SW 1271 (cell line): ENCODE data around the gene ADGRF5.

ENCODE experiments used
- DNase-seq, 2 experiments: peaks; one replicate each; lab custom pipeline; 2025; lab: John Stamatoyannopoulos, UW

ADGRF5 gene, protein sequence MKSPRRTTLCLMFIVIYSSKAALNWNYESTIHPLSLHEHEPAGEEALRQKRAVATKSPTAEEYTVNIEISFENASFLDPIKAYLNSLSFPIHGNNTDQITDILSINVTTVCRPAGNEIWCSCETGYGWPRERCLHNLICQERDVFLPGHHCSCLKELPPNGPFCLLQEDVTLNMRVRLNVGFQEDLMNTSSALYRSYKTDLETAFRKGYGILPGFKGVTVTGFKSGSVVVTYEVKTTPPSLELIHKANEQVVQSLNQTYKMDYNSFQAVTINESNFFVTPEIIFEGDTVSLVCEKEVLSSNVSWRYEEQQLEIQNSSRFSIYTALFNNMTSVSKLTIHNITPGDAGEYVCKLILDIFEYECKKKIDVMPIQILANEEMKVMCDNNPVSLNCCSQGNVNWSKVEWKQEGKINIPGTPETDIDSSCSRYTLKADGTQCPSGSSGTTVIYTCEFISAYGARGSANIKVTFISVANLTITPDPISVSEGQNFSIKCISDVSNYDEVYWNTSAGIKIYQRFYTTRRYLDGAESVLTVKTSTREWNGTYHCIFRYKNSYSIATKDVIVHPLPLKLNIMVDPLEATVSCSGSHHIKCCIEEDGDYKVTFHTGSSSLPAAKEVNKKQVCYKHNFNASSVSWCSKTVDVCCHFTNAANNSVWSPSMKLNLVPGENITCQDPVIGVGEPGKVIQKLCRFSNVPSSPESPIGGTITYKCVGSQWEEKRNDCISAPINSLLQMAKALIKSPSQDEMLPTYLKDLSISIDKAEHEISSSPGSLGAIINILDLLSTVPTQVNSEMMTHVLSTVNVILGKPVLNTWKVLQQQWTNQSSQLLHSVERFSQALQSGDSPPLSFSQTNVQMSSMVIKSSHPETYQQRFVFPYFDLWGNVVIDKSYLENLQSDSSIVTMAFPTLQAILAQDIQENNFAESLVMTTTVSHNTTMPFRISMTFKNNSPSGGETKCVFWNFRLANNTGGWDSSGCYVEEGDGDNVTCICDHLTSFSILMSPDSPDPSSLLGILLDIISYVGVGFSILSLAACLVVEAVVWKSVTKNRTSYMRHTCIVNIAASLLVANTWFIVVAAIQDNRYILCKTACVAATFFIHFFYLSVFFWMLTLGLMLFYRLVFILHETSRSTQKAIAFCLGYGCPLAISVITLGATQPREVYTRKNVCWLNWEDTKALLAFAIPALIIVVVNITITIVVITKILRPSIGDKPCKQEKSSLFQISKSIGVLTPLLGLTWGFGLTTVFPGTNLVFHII (N-terminal part only)

DNA sequence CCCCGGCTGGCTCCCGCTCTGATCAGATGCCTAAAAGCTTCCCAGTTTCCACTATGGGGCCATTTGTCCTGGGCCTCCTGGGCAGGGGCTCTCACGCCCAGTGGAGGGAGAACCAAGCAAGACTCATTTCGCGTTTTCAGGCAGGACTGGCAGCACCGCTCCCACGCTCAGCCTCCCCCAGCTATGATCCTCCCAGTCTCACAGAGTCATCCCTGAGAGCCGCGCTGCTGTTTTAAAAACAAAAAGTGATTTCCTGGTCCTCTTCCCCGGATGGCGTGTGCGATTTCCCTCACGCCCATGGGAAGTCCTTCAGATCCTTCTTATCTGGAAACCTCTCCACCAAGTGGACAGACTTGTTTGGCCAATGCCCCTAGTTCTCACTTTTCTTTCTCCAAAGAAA, at the start of gene ADGRF5:
Gene ADGRF5 (minus strand): TSS at position 208 of the 400 bp plus-strand sequence. CDS start 15,176 bp downstream, outside the sequence.
- DNase-seq, result no peak

DNA sequence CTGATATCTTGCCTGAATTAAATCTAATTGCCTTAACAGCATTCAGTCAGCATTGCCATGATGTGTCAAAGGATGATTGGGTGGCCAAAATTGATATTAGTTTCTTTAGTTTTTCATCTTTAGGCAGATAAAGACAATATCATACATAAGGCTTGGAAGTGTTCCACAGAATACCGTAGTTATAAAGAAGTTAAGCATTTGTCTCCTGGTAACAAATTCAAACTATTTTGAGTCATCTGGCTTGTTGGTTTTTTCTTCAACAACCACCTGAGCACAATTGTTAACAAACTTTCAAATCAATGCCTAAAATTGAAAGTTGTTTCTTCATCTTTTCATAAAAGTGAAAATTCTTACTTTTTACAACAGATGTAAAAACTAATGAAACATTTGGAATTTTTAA, 47.5 kb upstream of the ADGRF5 start:
- no peak for DNase-seq

DNA sequence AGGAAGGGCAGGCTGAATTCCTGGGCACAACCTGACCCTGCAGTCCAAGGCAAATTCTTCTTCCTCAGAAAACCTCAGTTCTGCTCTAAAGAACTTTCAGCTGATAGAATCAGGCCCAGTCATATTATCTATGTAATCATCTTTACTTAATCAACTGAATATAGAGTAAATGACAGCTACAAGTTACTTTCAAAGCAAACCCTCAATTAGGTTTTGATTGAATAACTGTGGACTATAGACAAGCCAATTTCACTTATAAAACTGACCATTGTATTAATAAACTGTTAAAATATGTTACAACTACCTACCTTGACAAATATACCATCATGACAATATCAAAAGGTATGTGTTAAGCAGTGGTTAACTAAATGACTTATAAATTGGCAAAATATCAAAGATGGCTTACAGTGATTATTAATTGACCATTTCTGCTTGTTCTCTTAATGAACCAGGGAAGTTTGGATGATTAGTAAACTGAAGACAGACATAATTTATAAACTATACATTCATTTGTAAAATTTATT, 46.1 kb upstream of the ADGRF5 start:
- no peak for DNase-seq

DNA sequence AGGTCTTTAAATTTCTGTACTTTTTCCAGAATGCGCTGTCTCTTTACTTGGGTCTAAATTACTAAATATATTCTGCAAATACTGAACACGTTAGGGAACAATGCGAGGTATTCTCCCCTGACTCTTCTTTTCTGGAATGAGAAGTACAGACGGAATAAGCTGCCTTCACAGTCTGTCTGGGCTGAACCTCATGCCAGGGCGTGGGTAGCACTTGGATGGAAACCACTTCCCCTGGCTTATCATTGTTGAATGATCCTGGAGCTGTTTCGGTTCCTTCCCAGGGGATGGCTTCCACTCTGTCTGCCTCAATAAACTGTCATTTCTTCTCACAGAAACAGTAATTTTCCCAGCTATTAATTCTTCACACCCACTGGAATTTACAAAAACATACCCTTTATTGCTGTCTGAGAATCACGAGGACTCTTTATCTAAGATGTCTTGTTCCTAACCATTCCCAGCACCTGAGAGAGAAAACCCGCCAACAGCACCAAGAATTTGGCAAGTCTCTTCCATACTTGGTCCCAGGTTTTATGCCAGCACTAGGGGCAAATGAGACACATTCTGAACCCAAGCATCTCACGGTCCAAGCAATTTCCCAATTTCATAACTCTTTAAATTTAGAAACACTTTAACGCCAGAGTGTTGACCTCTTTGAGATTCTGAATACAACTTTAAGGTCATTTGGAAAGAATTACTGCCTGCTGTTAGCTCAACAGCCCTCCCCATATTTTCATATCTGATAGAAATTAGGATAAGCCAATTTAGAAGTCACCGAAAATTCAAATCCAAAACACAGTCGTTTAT, 43.2 kb upstream of the ADGRF5 start:
- no peak for DNase-seq

DNA sequence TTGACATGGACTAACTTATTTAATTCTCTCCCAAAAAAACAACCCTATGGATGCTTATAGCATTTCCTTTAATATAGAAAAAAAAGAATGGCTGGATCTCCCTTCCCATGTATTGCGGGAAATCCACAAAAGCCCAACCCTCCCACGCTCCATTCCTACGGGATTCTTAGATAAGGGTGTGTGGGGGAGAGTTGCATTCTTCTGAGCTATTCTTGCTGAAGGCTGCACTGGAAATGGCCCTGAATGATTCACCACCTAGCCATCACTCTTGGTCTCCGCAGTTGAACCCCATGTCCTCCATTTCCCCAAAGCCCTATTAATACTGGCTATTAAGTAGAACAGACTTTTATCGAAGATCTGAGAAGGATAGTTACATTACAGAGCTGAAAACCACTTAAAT, 41.9 kb upstream of the ADGRF5 start:
- DNase-seq, result no peak

DNA sequence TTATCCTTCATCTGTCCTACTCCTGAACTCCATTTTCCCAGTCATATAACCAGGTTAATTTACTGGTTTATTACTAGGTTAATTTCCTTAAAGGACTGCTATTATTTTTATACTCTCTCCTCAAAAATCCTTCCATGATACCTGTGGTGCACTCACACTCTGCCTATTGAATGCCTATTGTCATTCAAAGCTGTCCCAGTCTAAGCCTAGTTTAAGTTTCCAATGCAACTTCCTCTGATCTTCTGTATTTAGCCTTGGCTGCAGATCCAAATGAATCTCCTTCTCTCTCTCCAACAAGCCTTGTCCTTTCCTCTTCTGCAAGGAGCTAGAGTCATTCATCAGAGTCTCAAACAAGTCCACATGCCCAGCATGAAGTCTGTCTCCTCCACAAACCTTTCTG, 41.3 kb upstream of the ADGRF5 start:
- no peak for DNase-seq

DNA sequence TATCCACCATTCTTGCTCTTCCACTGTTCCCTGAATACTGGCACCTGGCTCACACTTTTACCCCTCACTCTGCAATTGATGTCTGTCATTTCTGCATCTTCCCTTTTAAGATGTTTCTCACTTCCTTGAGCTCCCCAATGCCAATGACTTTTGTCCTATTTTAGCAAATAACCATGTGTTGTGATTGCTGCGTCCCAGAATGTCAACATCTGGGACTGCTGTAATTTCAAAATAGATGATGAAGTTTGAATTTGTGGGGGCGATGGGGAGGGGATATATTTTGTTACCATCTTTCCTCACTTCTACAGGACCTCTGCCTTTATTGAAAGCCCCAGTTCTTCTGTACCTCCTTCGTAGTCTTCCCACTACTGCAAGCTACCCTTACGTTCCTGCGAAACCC, 40.0 kb upstream of the ADGRF5 start:
- no peak for DNase-seq

DNA sequence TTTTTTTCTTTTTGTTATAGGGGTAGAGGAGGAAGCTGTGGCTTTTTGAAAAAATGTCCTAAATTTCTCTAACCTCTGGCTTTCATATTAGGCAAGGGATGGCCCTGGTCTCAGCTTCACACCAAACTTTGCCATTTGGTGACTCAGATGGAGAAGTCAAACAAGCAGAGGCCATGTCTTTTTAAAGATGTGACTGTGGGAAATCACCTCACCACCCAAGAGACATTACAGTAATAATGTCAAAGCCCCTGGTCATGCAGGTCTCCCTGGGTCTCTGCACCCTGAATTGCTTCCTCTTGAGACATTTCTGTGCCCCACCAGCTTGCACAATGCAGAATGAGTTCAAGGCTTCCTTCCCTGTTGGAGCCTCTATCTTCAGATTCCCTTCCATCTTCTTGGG, 39.5 kb upstream of the ADGRF5 start:
- DNase-seq, result no peak

DNA sequence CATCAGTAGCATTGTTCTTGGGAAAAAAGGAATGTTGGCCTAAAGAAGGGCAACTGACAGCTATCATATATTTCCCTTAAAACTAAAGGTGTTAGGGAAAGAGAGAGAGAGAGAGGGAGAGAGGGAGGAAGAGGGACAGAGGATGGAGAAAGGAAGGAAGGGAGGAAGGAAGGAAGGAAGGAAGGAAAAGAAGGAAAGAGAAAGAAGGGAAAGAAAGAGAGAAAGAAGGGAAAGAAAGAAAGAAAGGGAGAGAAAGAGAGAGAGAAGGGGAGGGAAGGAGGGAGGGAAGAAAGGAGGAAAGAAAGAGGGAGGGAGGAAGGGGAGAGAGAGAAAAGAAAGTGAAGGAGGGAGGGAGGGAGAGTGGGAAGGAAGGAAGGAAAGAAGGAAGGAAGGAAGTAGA, 37.7 kb upstream of the ADGRF5 start:
- DNase-seq, result no peak

DNA sequence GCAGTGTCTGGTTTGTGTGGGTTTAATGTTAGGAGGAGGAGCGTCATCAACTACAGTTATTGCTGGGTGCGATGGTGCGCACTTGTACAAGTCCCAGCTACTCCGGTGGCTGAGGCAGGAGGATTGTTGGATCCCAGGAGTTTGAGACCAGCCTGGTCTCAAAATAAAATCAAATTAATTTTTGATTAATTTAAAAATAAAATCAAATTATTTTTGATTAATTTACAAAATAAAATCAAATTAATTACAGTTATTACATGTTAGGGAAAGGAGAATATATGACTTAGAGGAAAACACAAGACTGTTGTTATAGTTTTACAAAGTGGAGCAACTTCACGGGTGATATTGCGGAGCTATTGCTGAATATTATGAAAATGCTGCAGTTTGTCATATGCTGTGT, 34.7 kb upstream of the ADGRF5 start:
- DNase-seq, result no peak

DNA sequence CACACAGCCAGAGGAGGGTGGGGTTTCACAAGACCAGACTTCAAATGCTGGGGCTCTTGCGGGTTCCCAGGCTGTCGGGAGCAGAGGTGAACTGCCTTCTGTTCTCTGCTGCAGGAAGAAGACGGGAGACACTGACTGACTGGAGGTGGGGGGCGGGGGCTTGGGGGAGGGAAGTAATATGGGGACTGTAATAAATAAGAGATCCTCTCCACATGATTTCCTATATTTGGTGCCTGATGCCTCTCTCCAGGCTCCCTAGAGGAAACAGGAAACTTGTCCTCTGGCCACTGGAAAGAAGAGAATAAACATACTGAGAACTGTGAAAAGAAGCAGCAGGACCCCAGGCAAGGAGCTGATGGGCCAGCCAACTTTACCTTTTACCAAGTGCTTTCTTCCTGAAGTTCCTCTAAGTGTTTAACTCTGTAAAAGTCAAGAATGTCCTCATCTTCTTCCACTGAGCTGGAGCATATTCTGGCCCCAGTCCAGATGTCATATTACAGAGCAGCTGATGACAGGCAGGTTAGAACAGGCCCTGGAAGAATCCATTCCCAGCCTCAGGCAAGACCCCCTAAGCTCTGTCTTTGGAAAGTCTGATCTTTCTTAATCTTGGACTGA, 33.2 kb upstream of the ADGRF5 start:
- DNase-seq, result no peak

DNA sequence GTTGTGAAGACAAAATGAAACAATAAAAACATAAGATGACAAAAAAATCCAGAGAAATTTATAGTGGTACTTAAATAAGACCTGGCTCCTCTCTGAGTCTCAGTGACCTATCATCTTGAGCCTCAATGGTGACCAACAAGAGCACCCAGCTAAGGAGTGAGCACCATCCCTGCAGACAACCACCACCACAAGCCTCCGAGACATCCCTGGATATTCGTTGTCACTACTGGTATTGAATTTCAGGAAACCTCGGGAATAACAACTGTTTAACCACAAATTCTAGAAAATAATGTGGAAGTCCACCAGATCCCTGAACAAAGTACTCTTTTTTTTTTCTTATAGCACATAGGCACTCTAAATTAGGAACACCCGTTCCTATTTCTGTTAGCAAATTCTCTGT, 32.2 kb upstream of the ADGRF5 start:
- DNase-seq, result no peak

DNA sequence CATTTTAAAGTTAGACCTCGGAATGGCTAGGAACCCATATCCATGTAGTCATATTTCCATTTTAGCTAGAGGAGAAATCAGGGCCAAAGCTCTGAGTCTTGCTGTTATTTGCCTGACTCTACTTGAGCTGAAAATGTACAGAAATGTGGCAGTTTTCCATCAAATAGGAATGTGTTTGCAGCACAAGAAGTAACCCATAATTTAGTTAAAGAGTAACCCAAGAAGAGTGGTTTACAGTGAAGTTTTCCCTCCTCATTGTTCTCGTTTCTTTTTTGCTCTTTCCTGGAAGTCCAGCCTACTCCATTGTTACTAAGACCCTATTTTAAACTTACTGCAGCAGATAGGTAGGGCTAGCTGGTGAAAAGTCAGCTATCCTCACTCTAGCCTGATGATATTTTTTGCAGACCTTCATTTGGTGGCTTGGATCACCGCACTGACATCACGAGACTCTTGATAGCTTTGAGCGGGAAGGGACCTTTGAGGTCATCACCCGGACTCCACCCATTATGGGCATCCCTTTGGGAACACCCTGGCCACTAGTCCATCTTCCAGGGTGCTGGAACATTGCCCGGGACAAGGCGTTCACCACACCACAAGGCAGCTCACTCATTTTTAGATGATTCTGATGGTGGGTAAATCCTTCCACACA, 28.0 kb upstream of the ADGRF5 start:
- DNase-seq, result no peak

DNA sequence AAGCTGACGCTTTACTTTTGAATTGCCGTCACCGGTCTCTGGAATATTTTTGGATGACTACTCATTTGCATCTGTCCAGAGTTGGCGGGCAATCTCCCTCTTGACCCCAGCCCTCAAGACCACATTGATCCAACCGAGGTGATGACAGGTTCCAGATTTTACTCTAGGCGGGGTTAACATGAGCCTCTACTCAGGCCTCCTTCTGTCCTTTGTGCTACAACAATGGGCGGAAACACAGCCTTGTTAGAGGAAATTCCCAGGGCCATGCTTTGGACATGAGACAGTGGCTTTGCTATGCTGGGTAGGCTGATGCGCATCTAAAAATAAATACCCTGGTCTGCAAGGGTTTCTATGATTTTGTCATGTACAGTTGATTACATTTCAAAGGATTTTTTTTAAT, 27.0 kb upstream of the ADGRF5 start:
- no peak for DNase-seq

DNA sequence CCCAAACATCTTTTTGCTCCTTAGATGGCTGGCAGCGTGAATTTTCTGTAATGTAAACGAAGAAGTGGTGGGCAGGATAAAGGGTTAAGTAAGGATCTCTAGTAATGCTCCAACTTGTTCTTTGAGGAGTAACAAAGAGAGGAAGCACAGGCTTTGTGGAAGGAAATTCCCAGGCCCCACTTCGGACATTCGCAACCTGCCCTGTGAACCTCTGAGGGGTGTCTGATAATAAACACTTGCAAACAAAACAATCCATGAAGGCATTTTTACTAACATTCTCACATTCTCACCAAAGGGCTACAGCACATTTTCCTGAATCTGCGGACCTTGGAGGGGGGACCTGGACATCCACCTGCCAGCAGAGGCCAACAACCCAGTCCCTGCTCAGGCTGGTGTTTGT, 25.8 kb upstream of the ADGRF5 start:
- DNase-seq, result no peak

DNA sequence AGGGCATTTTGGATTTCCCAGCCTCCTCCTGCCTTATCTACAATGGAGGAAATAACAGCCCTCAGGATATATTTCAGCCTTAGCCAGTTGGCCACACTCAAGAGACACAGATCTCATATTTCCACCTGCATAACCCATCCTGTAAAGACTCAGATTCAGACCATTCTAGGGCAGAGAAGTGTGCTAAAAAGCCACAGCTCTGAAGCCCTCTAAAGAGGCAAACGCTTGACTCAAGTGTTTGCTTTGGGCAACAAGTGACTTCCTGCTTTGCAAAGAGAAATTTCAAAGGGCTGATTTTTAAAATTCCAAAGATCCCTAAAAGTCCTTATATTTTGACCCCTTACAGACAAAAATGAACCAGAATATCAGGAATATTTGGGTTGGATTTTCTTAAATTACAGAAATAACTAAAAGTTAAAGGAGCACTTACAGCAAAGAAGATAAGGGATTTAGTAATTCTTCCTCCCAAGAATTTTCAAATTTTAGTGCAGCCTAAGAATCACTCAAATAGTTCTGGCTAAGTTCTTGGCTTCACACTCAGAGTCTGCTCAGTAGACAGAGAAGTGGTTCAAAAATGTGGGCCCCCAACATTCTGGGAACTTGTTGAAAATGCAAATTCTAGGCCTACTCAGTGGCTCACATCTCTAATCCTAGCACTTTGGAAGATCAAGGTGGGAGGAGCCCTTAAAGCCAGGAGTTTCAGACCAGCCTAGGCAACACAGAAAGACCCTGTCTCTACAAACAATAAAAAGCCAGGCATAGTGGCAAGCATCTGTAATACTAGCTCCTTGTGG, 18.9 kb upstream of the ADGRF5 start:
- DNase-seq, result no peak

DNA sequence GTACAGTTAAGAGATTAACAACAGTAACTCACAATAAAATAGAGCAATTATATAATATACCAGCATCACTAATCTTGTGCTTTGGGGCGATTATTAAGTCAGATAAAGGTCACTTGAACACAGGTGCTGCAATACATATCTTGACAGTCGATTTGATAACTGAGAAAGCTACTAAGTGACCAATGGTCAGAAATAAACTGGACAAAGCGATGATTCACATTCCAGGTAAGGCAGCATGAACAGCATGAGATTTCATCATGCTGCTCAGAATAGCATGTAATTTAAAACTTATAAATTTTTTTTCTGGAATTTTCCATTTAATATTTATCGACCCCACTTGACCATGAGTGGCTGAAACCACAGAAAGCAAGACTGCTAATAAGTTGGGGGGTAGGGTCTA, 15.9 kb upstream of the ADGRF5 start:
- no peak for DNase-seq

DNA sequence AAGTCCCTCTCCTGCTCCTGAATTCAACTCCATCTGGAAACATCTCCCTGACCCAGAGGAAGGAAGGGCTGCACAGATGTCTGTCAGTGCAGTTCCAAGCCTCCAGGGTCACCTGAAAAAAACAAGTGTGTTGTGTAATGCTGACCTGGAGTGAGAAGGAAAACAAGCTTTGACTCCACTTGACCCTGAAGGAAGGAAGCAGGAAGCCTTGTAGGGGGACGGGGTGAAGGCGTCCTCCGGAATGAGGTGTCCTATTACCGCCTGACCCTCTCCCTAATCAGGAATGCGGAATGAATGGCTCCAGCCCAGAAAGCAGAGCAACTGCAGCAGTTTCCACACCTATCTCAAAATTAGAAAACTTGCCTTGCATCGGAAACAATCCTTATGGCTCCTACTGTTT, 13.9 kb upstream of the ADGRF5 start:
- no peak for DNase-seq

DNA sequence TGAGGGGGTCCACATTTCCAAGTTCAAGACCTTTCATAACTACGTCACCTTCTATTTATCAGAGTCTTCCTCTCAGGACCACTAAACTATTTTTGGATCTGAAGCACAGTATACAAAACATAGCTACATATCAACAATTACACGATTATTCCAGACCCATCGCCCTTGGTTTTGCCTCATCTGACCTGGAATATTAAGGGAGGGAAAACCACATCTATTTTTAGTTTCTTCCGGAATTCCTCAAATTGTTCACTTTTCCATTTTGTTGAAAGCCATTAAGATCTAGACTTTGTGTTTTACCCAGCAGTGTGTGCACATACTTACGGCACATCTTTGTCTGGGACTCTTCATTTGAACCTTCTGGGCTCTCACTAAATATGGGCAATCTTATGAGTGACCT, 12.0 kb upstream of the ADGRF5 start:
- no peak for DNase-seq
